A673 (cell line): Measurements from ENCODE around the gene PFKFB2. TPM values are rescaled to one million over a fixed set of nuclear protein-coding genes. Genes with fewer than 3 reads are reported as not detected.

Experiments
- BruUV-seq: library from RNA; stranded (reverse); fragments of 400-500 nt; replicated peaks from 2 replicates; lab custom pipeline; 2021; lab: Mats Ljungman, UMichigan
- CTCF ChIA-PET: fragments of 300-600 bp; sonication (Branson Sonifier 250); formaldehyde crosslinking; loops from one replicate; lab custom pipeline; 2022; ENCODE audit warnings: antibody characterized with exemption; lab: Charles Lee
- POLR2A ChIA-PET: fragments of 300-600 bp; sonication (Branson Sonifier 250); formaldehyde crosslinking; loops from one replicate; lab custom pipeline; 2022; ENCODE audit warnings: antibody characterized with exemption; ENCODE audit not compliant: low non-redundant PET; lab: Charles Lee
- DNase-seq: peaks from one replicate; pipeline ENCODE4 v3.0.0-alpha.2; 2015; ENCODE audit warnings: low spot score
- H3K27ac ChIP-seq: fragments of 200-600 bp; sonication (generic); 2 replicates; pipeline ENCODE4 v1.5.1; 2016; ENCODE audit warnings: mixed run types, low read depth, mild to moderate bottlenecking, mixed read lengths, antibody characterized with exemption, low read length; ENCODE audit not compliant: poor library complexity, severe bottlenecking
- H3K27me3 ChIP-seq: fragments of 200-600 bp; sonication (generic); replicated peaks from 2 replicates; pipeline ENCODE4 v1.6.1; 2017; ENCODE audit warnings: mixed run types, low read depth, mild to moderate bottlenecking, mixed read lengths, antibody characterized with exemption, low read length; ENCODE audit not compliant: insufficient read depth, poor library complexity
- H3K36me3 ChIP-seq: fragments of 200-600 bp; sonication (generic); 2 replicates; pipeline ENCODE4 v1.6.1; 2016; ENCODE audit warnings: mixed run types, mild to moderate bottlenecking, mixed read lengths, antibody characterized with exemption, low read length; ENCODE audit not compliant: insufficient read depth, poor library complexity, severe bottlenecking
- H3K4me1 ChIP-seq: fragments of 200-600 bp; sonication (generic); 2 replicates; pipeline ENCODE4 v1.6.1; 2017; ENCODE audit warnings: mixed run types, mild to moderate bottlenecking, mixed read lengths, antibody characterized with exemption, low read length; ENCODE audit not compliant: insufficient read depth, poor library complexity, severe bottlenecking
- H3K4me3 ChIP-seq: fragments of 200-600 bp; sonication (generic); 2 replicates; pipeline ENCODE4 v1.5.1; 2016; ENCODE audit warnings: low read depth, mixed run types, mild to moderate bottlenecking, mixed read lengths, low read length; ENCODE audit not compliant: poor library complexity, severe bottlenecking
- H3K9me3 ChIP-seq: fragments of 200-600 bp; sonication (generic); 2 replicates; pipeline ENCODE4 v1.6.1; 2016; ENCODE audit warnings: mixed run types, low read depth, mild to moderate bottlenecking, mixed read lengths, antibody characterized with exemption, low read length; ENCODE audit not compliant: poor library complexity, severe bottlenecking
- EZH2 ChIP-seq: fragments of 200-600 bp; sonication (generic); IDR thresholded peaks from 2 replicates; pipeline ENCODE4 v1.6.1; 2017; ENCODE audit warnings: borderline replicate concordance, low read depth, mild to moderate bottlenecking, mixed read lengths, antibody characterized with exemption, low read length; ENCODE audit not compliant: poor library complexity, severe bottlenecking
- intact Hi-C: fragments of 100-400 bp; cut with micrococcal nuclease; formaldehyde crosslinking; loops from one replicate; pipeline ENCODE4 v1.10.0; 2022; ENCODE audit not compliant: unreplicated experiment
- total RNA-seq: library from RNA; stranded (reverse); gene quantifications from 2 replicates; pipeline ENCODE4 v1.2.3, GENCODE V29; 2021
- TF ChIP-seq, protein P1 (sequence below): fragments of 300-800, 200-600 bp; sonication (generic); conservative IDR thresholded peaks from 2 replicates; pipeline ENCODE4 v1.5.1; 2017; ENCODE audit warnings: low read depth, mild to moderate bottlenecking, antibody characterized with exemption, low read length, moderate library complexity, mixed read lengths

The PFKFB2 gene
- total RNA-seq, 1 experiment from 2014 or later, result 7.6 TPM

GRCh38 chr1:207059881-207060280, 6.8 kb downstream of the PFKFB2 start:
- Histone ChIP-seq H3K27me3 (no peaks in the 10 kb centered on the region), H3K27ac (no peak overlapping the region), H3K36me3 (no peaks in the 10 kb centered on the region), H3K4me1 (no peaks in the 10 kb centered on the region), H3K9me3 (no peaks in the 10 kb centered on the region), H3K4me3 (no peak overlapping the region)
- ChIA-PET CTCF (no interaction called here), POLR2A (no interaction called here)
- DNase-seq, result no peak
- no TSS peak for BruUV-seq
- TF ChIP-seq EZH2, result no peak
- TF ChIP-seq, protein P1, sequence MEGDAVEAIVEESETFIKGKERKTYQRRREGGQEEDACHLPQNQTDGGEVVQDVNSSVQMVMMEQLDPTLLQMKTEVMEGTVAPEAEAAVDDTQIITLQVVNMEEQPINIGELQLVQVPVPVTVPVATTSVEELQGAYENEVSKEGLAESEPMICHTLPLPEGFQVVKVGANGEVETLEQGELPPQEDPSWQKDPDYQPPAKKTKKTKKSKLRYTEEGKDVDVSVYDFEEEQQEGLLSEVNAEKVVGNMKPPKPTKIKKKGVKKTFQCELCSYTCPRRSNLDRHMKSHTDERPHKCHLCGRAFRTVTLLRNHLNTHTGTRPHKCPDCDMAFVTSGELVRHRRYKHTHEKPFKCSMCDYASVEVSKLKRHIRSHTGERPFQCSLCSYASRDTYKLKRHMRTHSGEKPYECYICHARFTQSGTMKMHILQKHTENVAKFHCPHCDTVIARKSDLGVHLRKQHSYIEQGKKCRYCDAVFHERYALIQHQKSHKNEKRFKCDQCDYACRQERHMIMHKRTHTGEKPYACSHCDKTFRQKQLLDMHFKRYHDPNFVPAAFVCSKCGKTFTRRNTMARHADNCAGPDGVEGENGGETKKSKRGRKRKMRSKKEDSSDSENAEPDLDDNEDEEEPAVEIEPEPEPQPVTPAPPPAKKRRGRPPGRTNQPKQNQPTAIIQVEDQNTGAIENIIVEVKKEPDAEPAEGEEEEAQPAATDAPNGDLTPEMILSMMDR, result no peak
- intact Hi-C loops, result no loop called here

- H3K4me1 ChIP-seq, result no peaks in the 10 kb centered on the region
- BruUV-seq, result no TSS peak
- CTCF ChIA-PET, result no interaction called here
- TF ChIP-seq, protein P1, result no peak
- TF ChIP-seq EZH2, result no peak
- no peak overlapping the region for H3K4me3 ChIP-seq
- no peak overlapping the region for H3K27ac ChIP-seq
- no peak for DNase-seq
- H3K36me3 ChIP-seq, result no peaks in the 10 kb centered on the region
- POLR2A ChIA-PET, result no interaction called here
- no peaks in the 10 kb centered on the region for H3K27me3 ChIP-seq
- intact Hi-C loops, result no loop called here
- no peaks in the 10 kb centered on the region for H3K9me3 ChIP-seq
These were observed 7.5 kb downstream of the PFKFB2 start for GRCh38 chr1:207060596-207060995.

DNA sequence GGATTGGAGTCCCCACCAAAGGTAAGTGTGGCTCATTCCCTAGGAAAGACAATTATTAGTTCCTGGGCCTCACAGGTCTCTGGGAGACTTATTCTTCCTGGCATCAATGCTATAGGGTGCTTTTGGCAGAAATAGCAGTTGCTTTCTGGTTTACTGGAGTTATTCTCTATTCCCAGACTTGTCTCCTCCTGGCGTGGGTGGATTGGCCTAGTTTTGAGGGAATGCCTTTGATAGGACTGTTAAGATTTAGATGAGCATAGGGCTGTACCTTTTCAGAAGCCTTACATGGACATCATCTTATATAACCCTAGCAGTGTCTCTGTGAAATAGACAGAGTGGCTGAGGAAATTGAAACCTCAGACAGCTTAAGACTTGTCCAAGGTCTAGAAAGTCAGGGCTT, 9.0 kb downstream of the PFKFB2 start:
- ChIA-PET POLR2A (no interaction called here), CTCF (no interaction called here)
- H3K4me3 ChIP-seq, result no peak overlapping the region
- no peak overlapping the region for H3K27ac ChIP-seq
- H3K27me3 ChIP-seq, result no peaks in the 10 kb centered on the region
- intact Hi-C loops, result no loop called here
- H3K36me3 ChIP-seq, result no peaks in the 10 kb centered on the region
- no peak for DNase-seq
- no peak for TF ChIP-seq EZH2
- TF ChIP-seq, protein P1, result no peak
- no TSS peak for BruUV-seq
- H3K9me3 ChIP-seq, result no peaks in the 10 kb centered on the region
- H3K4me1 ChIP-seq, result no peaks in the 10 kb centered on the region
